ENCODE results near the gene MED13L. TPM values are rescaled to one million over a fixed set of nuclear protein-coding genes. Genes with fewer than 3 reads are reported as not detected.

The MED13L gene
- polyA plus RNA-seq, 1 donor (not counting 4 experiments of a cell fraction or from before 2014, with no cell fraction given), result 31.7 TPM

- Histone ChIP-seq H2AFZ (ENCODE audit: control insufficient read depth, low read length) (no peak overlapping the region), H3K27me3 (ENCODE audit: control insufficient read depth, extremely low read depth, insufficient read depth, low read length) (no peaks in the 10 kb centered on the region), H3K4me3 (ENCODE audit: control insufficient read depth in 2 of 3, extremely low read depth in 1 of 3, insufficient read depth in 2 of 3, low read depth in 1 of 3, low read length in 3 of 3) (no peak overlapping the region), H3K9me1 (ENCODE audit: control insufficient read depth, extremely low read depth, insufficient read depth, low read length) (no peaks in the 10 kb centered on the region), H3K27ac (ENCODE audit: control insufficient read depth, insufficient read depth, low read length) (no peak overlapping the region), H3K79me2 (ENCODE audit: control insufficient read depth, insufficient read depth, low read length) (no peaks in the 10 kb centered on the region), H3K9me3 (ENCODE audit: control insufficient read depth, low read depth, low read length) (no peaks in the 10 kb centered on the region), H3K4me2 (ENCODE audit: control insufficient read depth, extremely low read depth, insufficient read depth, low read depth, low read length) (no peak overlapping the region), H3K9ac (ENCODE audit: control insufficient read depth, extremely low read depth, insufficient read depth, low read length) (no peak overlapping the region), H4K20me1 (ENCODE audit: control insufficient read depth, extremely low read depth, insufficient read depth, low read length) (no peaks in the 10 kb centered on the region), H3K36me3 (ENCODE audit: control insufficient read depth in 2 of 2, extremely low read depth in 1 of 2, insufficient read depth in 2 of 2, low read length in 2 of 2) (no peaks in the 10 kb centered on the region), H3K4me1 (ENCODE audit: control insufficient read depth, extremely low read depth, insufficient read depth, low read length) (no peaks in the 10 kb centered on the region)
- no peak for FAIRE-seq
- no peak for TF ChIP-seq EZH2 (IDR thresholded peaks at IDR 0.05; ENCODE audit: low read length)
- TF ChIP-seq CTCF (optimal IDR thresholded peaks at IDR 0.05 in 1 of 3, IDR thresholded peaks at IDR 0.05 in 1 of 3, conservative IDR thresholded peaks at IDR 0.05 in 1 of 3; ENCODE audit: extremely low read depth in 1 of 3, insufficient read depth in 2 of 3, low read length in 3 of 3), result no peak
- no peak for DNase-seq (ENCODE audit: low read depth, low spot score)
- dilution Hi-C loops (cut with MboI; ENCODE audit: extremely low pct_ligation_motif_present, low sequenced_read_pairs), result no loop called here
Measured at GRCh38 chr12:116306506-116306905, 29.0 kb upstream of the MED13L start.

GRCh38 chr12:116304621-116305020, 27.1 kb upstream of the MED13L start:
- Histone ChIP-seq H3K9me3 (ENCODE audit: control insufficient read depth, low read depth, low read length) (no peaks in the 10 kb centered on the region), H3K4me3 (ENCODE audit: control insufficient read depth in 2 of 3, extremely low read depth in 1 of 3, insufficient read depth in 2 of 3, low read depth in 1 of 3, low read length in 3 of 3) (no peak overlapping the region), H3K36me3 (ENCODE audit: control insufficient read depth in 2 of 2, extremely low read depth in 1 of 2, insufficient read depth in 2 of 2, low read length in 2 of 2) (no peaks in the 10 kb centered on the region), H3K79me2 (ENCODE audit: control insufficient read depth, insufficient read depth, low read length) (no peaks in the 10 kb centered on the region), H3K4me2 (ENCODE audit: control insufficient read depth, extremely low read depth, insufficient read depth, low read depth, low read length) (no peak overlapping the region), H4K20me1 (ENCODE audit: control insufficient read depth, extremely low read depth, insufficient read depth, low read length) (no peaks in the 10 kb centered on the region), H3K27ac (ENCODE audit: control insufficient read depth, insufficient read depth, low read length) (no peak overlapping the region), H2AFZ (ENCODE audit: control insufficient read depth, low read length) (no peak overlapping the region), H3K27me3 (ENCODE audit: control insufficient read depth, extremely low read depth, insufficient read depth, low read length) (peaks cover 3% of the 10 kb centered on the region), H3K9ac (ENCODE audit: control insufficient read depth, extremely low read depth, insufficient read depth, low read length) (no peak overlapping the region), H3K4me1 (ENCODE audit: control insufficient read depth, extremely low read depth, insufficient read depth, low read length) (no peaks in the 10 kb centered on the region), H3K9me1 (ENCODE audit: control insufficient read depth, extremely low read depth, insufficient read depth, low read length) (no peaks in the 10 kb centered on the region)
- no peak for FAIRE-seq
- dilution Hi-C loops (cut with MboI; ENCODE audit: extremely low pct_ligation_motif_present, low sequenced_read_pairs), result no loop called here
- TF ChIP-seq EZH2 (IDR thresholded peaks at IDR 0.05; ENCODE audit: low read length) (no peak), CTCF (optimal IDR thresholded peaks at IDR 0.05 in 1 of 3, IDR thresholded peaks at IDR 0.05 in 1 of 3, conservative IDR thresholded peaks at IDR 0.05 in 1 of 3; ENCODE audit: extremely low read depth in 1 of 3, insufficient read depth in 2 of 3, low read length in 3 of 3) (no peak)
- no peak for DNase-seq (ENCODE audit: low read depth, low spot score)

Data from keratinocyte (primary cell).